ENCODE measurements around the gene ZNF331.

DNA sequence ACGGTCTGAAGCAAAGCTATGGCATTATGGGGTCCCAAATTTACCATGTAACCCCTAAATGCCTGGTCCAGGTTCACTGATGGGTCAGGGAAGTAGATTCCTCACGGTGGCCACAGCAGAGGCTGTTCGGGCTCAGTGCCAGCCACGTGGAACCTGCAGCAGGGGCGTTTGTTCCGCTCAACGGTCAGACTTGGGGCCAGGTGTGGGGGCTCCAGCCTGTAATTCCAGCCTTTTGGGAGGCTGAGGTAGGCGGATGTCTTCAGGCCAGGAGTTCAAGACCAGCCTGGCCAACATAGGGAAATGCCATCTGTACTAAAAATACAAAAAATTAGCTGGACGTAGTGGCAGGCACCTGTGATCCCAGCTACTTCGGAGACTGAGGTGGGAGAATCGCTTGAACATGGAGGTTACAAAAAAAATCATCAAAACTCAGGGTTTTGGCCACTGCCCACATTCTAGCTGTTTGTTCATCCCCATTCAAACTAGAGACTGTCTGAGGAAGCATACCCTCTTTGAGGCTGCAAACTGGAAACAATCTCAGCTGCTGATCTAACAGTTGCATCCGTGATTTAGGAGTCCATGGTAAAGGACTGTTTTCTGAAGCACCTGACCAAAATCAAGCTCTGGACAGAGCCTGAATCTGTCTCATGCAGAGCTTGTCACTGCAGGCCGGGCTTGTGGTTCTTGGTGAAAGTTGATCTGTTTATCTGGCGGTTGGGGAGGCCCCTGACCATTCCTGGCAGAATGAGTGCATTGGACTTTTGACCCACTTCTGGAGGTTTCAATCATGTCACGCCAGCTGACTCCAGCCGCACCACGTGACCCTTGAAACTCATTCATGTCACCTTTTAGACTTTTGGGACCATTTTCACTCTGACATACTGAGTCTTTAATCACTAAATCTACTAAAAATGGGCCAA is 30.2 kb upstream of the ZNF331 start:
- TF ChIP-seq, protein P1, sequence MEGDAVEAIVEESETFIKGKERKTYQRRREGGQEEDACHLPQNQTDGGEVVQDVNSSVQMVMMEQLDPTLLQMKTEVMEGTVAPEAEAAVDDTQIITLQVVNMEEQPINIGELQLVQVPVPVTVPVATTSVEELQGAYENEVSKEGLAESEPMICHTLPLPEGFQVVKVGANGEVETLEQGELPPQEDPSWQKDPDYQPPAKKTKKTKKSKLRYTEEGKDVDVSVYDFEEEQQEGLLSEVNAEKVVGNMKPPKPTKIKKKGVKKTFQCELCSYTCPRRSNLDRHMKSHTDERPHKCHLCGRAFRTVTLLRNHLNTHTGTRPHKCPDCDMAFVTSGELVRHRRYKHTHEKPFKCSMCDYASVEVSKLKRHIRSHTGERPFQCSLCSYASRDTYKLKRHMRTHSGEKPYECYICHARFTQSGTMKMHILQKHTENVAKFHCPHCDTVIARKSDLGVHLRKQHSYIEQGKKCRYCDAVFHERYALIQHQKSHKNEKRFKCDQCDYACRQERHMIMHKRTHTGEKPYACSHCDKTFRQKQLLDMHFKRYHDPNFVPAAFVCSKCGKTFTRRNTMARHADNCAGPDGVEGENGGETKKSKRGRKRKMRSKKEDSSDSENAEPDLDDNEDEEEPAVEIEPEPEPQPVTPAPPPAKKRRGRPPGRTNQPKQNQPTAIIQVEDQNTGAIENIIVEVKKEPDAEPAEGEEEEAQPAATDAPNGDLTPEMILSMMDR (IDR thresholded peaks at IDR 0.05; ENCODE audit: poor library complexity): no peak
- TF ChIP-seq EZH2 (IDR thresholded peaks at IDR 0.05; ENCODE audit: borderline replicate concordance) (no peak), EZH2phosphoT487 (IDR thresholded peaks at IDR 0.05; ENCODE audit: low read depth, severe bottlenecking, unreplicated experiment) (no peak)
